BE2C (cell line): ENCODE measurements around the gene DCST1.

Experiments used
- DNase-seq: peaks from one replicate; pipeline ENCODE4 v3.0.0-alpha.2; 2020
- H3K27me3 ChIP-seq: fragments of 250-450 bp; sonication (Bioruptor Pico); 2 replicates; pipeline ENCODE4 v1.5.1; 2020; ENCODE audit warnings: mild to moderate bottlenecking
- H3K36me3 ChIP-seq: fragments of 250-450 bp; sonication (Bioruptor Pico); 2 replicates; pipeline ENCODE4 v1.5.1; 2020; ENCODE audit warnings: mild to moderate bottlenecking
- H3K4me1 ChIP-seq: fragments of 250-450 bp; sonication (Bioruptor Pico); 2 replicates; pipeline ENCODE4 v1.5.1; 2020
- H3K4me3 ChIP-seq: 2 replicates; pipeline ENCODE4 v1.5.1; 2011; ENCODE audit warnings: low read depth, low read length
- H3K9me3 ChIP-seq: fragments of 250-450 bp; sonication (Bioruptor Pico); 2 replicates; pipeline ENCODE4 v1.5.1; 2020
- TF ChIP-seq, protein P1 (sequence below): IDR thresholded peaks from 2 replicates; pipeline ENCODE4 v1.5.1; 2012; ENCODE audit warnings: mild to moderate bottlenecking, low read depth, low read length

DCST1 gene

DNA sequence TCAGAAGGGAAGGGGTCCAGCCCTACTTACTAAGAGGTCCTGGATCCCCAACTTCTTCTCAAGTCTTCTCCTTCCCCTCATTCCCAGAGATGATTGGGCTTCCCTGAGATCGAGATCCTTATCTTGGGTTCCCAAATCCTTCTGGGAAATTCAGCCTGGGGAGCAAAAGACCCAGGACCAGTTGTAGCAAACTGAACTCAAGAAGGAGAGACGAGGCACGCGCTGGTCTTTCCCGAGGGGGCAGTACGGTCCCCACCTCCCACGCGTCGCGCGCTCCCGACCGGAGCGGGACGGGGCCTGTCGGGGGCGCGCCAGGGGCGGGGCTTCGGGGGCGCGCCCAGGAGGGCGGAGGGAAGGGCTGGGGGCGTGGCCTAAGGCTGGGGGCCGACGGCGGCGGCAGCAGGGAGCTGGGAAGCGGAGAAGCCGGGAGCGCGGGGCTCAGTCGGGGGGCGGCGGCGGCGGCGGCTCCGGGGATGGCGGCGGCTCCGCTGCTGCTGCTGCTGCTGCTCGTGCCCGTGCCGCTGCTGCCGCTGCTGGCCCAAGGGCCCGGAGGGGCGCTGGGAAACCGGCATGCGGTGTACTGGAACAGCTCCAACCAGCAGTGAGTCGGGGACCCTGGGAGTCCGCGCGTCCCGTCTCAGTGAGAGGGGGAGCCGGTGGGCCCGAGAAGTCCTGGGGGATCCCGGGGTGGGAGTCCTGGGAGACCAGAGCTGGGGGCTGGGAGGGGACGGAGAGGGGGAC lies 45.0 kb downstream of the DCST1 start, which contains the start of gene EFNA3:
TSS of gene EFNA3 (plus strand) at position 369 of the 741 bp plus-strand sequence. CDS start at position 474, 105 bp downstream.
- TF ChIP-seq, protein P1, sequence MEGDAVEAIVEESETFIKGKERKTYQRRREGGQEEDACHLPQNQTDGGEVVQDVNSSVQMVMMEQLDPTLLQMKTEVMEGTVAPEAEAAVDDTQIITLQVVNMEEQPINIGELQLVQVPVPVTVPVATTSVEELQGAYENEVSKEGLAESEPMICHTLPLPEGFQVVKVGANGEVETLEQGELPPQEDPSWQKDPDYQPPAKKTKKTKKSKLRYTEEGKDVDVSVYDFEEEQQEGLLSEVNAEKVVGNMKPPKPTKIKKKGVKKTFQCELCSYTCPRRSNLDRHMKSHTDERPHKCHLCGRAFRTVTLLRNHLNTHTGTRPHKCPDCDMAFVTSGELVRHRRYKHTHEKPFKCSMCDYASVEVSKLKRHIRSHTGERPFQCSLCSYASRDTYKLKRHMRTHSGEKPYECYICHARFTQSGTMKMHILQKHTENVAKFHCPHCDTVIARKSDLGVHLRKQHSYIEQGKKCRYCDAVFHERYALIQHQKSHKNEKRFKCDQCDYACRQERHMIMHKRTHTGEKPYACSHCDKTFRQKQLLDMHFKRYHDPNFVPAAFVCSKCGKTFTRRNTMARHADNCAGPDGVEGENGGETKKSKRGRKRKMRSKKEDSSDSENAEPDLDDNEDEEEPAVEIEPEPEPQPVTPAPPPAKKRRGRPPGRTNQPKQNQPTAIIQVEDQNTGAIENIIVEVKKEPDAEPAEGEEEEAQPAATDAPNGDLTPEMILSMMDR: no peak
- Histone ChIP-seq H3K27me3 (peaks cover 42% of the 10 kb centered on the region), H3K9me3 (no peaks in the 10 kb centered on the region), H3K36me3 (no peaks in the 10 kb centered on the region), H3K4me1 (peaks cover 14% of the 10 kb centered on the region), H3K4me3 (peak within 1 kb of the TSS; percentile 52)
- DNase-seq: peak; percentile 80

- H3K4me1 ChIP-seq: peaks cover 18% of the 10 kb centered on the region
- no peaks in the 10 kb centered on the region for H3K36me3 ChIP-seq
- no peaks in the 10 kb centered on the region for H3K9me3 ChIP-seq
- peak overlapping the region; percentile 52 for H3K4me3 ChIP-seq
- H3K27me3 ChIP-seq: peaks cover 42% of the 10 kb centered on the region
- no peak for DNase-seq
- TF ChIP-seq, protein P1: no peak
Observed at GRCh38 chr1:155079210-155079486, 45.5 kb downstream of the DCST1 start.

- no peaks in the 10 kb centered on the region for H3K36me3 ChIP-seq
- TF ChIP-seq, protein P1: no peak
- peaks cover 42% of the 10 kb centered on the region for H3K27me3 ChIP-seq
- H3K4me3 ChIP-seq: peak overlapping the region; percentile 52
- peaks cover 19% of the 10 kb centered on the region for H3K4me1 ChIP-seq
- no peak for DNase-seq
- H3K9me3 ChIP-seq: no peaks in the 10 kb centered on the region
Observed at GRCh38 chr1:155079487-155080311, 46.1 kb downstream of the DCST1 start.

DNA sequence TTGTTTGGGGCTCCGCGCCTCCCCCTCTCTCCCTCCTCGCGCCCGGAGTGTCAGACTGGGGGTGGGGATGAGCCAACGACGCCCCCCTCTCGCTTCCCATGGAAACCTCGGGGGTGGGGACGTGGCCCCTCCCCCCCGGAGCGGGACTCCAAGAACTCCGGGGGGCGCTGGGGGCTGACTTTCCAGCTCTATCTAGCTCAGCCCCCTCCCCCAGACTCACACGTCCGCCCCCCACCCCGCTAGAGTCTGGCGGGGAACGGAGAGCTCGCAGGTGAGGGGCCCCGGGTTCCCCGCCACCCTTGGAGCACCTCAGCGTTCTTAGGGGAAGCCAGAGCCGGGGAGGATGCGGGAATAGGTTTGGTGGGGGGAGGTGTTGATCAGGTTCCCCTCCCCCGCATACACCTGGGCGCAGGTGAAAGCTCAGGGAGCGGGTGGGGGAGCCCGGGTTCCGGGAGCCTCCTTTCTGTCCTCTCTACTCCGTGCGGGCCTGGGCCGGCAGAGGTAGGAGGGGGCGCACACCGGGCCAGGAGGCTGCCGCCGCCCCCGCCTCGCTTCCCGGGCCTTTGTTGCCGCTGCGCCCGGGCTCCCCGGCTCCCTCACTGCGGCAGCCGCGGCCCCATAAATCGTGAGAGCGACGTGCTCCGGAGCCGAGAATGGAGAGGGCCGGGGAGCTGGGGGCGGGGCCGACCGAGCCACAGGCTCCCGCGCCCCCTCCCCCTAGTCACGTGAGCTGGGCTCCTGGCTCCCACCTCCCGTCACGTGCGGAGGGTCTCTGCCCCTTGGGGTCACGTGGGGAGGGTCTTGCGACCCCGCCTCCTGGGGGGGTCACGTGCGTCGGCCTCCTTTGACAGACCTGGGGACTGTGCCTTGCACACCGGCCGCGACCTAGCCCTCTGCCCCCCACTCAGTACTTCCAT lies 46.9 kb downstream of the DCST1 start:
- TF ChIP-seq, protein P1: no peak
- Histone ChIP-seq H3K36me3 (no peaks in the 10 kb centered on the region), H3K4me3 (peak overlapping the region; percentile 52), H3K9me3 (no peaks in the 10 kb centered on the region), H3K4me1 (peaks cover 19% of the 10 kb centered on the region), H3K27me3 (peaks cover 42% of the 10 kb centered on the region)
- peak; percentile 74 for DNase-seq

- Histone ChIP-seq H3K4me3 (no peak overlapping the region), H3K27me3 (peaks cover 42% of the 10 kb centered on the region), H3K9me3 (no peaks in the 10 kb centered on the region), H3K4me1 (peaks cover 19% of the 10 kb centered on the region), H3K36me3 (no peaks in the 10 kb centered on the region)
- TF ChIP-seq, protein P1: no peak
- no peak for DNase-seq
Observed at GRCh38 chr1:155081472-155082300, 48.1 kb downstream of the DCST1 start.
